ENCODE measurements around the gene ARHGEF16. TPM values are rescaled to one million over a fixed set of nuclear protein-coding genes. Genes with fewer than 3 reads are reported as not detected.

ARHGEF16 gene
- total RNA-seq, 2 experiments from 2014 or later: 0.11 to 0.22 TPM

DNA sequence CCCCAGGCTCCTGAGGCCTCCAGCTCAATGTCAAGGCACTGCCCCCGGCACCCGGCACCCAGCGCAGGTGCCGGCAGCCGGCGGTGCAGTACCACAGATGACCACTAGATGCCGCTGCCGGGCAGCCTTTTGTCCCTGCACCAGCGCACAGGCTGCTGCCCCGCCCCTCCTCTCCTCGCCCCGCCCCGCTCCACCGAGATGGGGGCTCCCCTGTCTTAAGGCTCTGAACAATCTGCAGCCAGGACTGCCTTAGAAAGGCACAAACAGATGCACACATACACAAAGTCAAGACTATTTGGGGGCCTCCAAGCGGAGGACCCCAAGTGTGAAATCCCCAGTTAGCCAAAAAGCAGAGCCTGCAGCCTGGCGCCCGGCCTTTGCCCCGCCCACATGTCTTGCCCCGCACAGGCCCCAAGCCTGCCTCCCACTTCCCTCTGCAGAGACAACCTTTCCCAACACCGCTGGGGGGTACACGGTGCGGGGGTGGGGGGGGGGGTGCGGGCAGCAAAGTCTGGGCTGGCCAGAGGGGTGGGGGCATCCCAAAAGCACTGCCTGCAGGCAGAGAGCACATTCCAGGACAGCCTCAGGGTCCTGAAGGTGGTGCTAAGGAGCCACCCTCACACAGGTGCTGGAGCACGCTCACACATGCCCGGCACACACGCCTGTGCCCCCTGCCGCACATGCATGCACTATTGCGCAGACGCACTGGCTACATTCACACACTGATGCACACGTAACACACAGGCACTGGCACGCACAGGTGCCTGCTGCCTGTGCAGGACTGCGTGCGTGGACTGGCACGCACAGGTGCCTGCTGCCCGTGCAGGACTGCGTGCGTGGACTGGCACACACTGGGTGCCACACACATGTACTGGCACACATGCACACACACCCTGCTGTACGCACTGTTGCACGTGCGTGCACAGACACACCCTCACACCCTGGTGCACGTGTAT, 37.1 kb downstream of the ARHGEF16 start:
- Mint-ChIP-seq H3K9me3 (peaks cover 8% of the 10 kb centered on the region), H3K27me3 (no peaks in the 10 kb centered on the region), H3K27ac (no peak overlapping the region), H3K4me1 (ENCODE audit: low read depth) (peaks cover 6% of the 10 kb centered on the region), H3K36me3 (ENCODE audit: low read depth) (peaks cover 15% of the 10 kb centered on the region), H3K4me3 (no peak overlapping the region)
- peak; percentile 99 for TF ChIP-seq CTCF (IDR thresholded peaks at IDR 0.05)
- Histone ChIP-seq H3K27ac (ENCODE audit: low read depth in 1 of 2, low read length in 2 of 2) (no peak overlapping the region), H3K9me3 (ENCODE audit: control insufficient read depth in 1 of 2, insufficient read depth in 1 of 2, low read length in 2 of 2) (peaks cover 3 to 15% of the 10 kb centered on the region in 2 experiments), H3K4me3 (ENCODE audit: low read length) (no peak overlapping the region), H3K4me1 (ENCODE audit: insufficient read depth, low read length) (peaks cover 10% of the 10 kb centered on the region), H3K36me3 (ENCODE audit: insufficient read depth, low read length) (no peaks in the 10 kb centered on the region), H3K27me3 (ENCODE audit: control insufficient read depth in 1 of 2, insufficient read depth in 2 of 2, low read length in 2 of 2) (no peaks in the 10 kb centered on the region)
- ChIA-PET POLR2A (interaction anchor here (0.9 to 1.2 kb wide), 3 partner anchors 10 to 127 kb away, joined by 3 to 5 read pairs (median 5); no protein-coding TSS in a partner anchor), CTCF (interaction anchor here (0.7 to 1.5 kb wide), 4 partner anchors 36 to 129 kb away, joined by 3 to 12 read pairs (median 4); no protein-coding TSS in a partner anchor)
- DNase-seq (peak; percentile 77 to 91 (median 84)), ATAC-seq (ENCODE audit: poor library complexity) (peak; percentile 100)
- intact Hi-C loops (cut with DNase I, micrococcal nuclease): loop anchor here (1.0 to 5.0 kb wide), 4 partner anchors 37 to 859 kb away; partner anchors contain the start of gene MMEL1 (in 1 of the 2)

- no peak for ATAC-seq (ENCODE audit: poor library complexity)
- peaks cover 10% of the 10 kb centered on the region for H3K4me1 ChIP-seq (ENCODE audit: insufficient read depth, low read length)
- H3K4me1 Mint-ChIP-seq (ENCODE audit: low read depth): peaks cover 6% of the 10 kb centered on the region
- H3K9me3 Mint-ChIP-seq: peaks cover 6% of the 10 kb centered on the region
- H3K36me3 Mint-ChIP-seq (ENCODE audit: low read depth): peaks cover 15% of the 10 kb centered on the region
- peaks cover under 1 to 15% of the 10 kb centered on the region in 2 experiments for H3K9me3 ChIP-seq (ENCODE audit: control insufficient read depth in 1 of 2, insufficient read depth in 1 of 2, low read length in 2 of 2)
- POLR2A ChIA-PET: interaction anchor here (0.9 kb wide), 1 partner anchor 9 kb away, joined by 5 read pairs; no protein-coding TSS in a partner anchor
- H3K36me3 ChIP-seq (ENCODE audit: insufficient read depth, low read length): no peaks in the 10 kb centered on the region
- H3K27me3 Mint-ChIP-seq: no peaks in the 10 kb centered on the region
- no peak for DNase-seq
- H3K27ac Mint-ChIP-seq: no peak overlapping the region
- no peaks in the 10 kb centered on the region for H3K27me3 ChIP-seq (ENCODE audit: control insufficient read depth in 1 of 2, insufficient read depth in 2 of 2, low read length in 2 of 2)
- intact Hi-C loops (cut with DNase I, micrococcal nuclease): loop anchor here in 1 of 2 experiments (5.0 kb wide), 1 partner anchor 860 kb away; the partner anchor contains the start of gene MMEL1
- H3K27ac ChIP-seq (ENCODE audit: low read depth in 1 of 2, low read length in 2 of 2): no peak overlapping the region
- CTCF ChIA-PET: no interaction called here
- no peak overlapping the region for H3K4me3 Mint-ChIP-seq
- H3K4me3 ChIP-seq (ENCODE audit: low read length): no peak overlapping the region
- TF ChIP-seq CTCF (IDR thresholded peaks at IDR 0.05): no peak
Measured at GRCh38 chr1:3492545-3493246, 38.2 kb downstream of the ARHGEF16 start.

All from CD4-positive, alpha-beta T cell (primary cell).